Uterus (tissue), 2 donors: ENCODE measurements around the gene DSC3.

Experiments used
- CTCF ChIP-seq, 4 experiments: fragments of 200-600 bp in 2 of 4; fragments of 450-650 bp in 2 of 4; sonication (generic) in 2 of 4; IDR thresholded peaks; one replicate each; pipeline ENCODE4 v1.5.1; 2016 to 2019; ENCODE audit warnings: antibody characterized with exemption in 4 of 4, mild to moderate bottlenecking in 2 of 4, moderate library complexity in 1 of 4
- POLR2A ChIP-seq, 2 donors: fragments of 450-650 bp; IDR thresholded peaks; one replicate each; pipeline ENCODE4 v1.6.1; 2016; ENCODE audit warnings: antibody characterized with exemption in 2 of 2, mild to moderate bottlenecking in 1 of 2, moderate library complexity in 1 of 2

- TF ChIP-seq CTCF (IDR thresholded peaks at IDR 0.05) (no peak), POLR2A (IDR thresholded peaks at IDR 0.05) (no peak)
Observed at GRCh38 chr18:31040686-31041270, 1.8 kb downstream of the DSC3 start.
